ENCODE results near the gene MPHOSPH9. TPM values are rescaled to one million over a fixed set of nuclear protein-coding genes. Genes with fewer than 3 reads are reported as not detected.
"Not testable (repeated sequence)": the region's sequence is repeated elsewhere in the genome, so short reads cannot be mapped to it uniquely, and the experiment has no call there.

MPHOSPH9 gene
- total RNA-seq, 1 donor from 2014 or later: 89.9 TPM

DNA sequence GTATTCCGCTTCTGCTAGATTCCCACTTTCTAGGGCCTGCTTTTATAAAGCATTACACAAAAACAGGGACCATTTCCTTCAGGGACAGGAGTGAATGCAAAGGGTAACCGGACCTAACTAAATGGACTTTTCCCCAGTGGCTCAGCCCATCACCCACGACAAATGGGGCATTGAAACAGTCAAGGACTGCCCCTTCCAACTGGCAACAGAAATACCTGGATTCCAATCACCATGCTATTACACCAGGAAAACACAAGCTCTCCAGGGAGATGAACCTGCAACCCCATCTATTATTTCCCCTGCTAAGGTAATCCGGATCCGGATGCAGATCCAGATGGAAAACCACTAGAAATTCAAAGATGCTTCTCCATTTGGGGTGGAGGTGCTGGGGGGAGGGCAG is 1.0 kb downstream of the MPHOSPH9 start:
- no peak for DNase-seq (ENCODE audit: low spot score)
- peaks cover 21% of the 10 kb centered on the region for H3K36me3 Mint-ChIP-seq (ENCODE audit: low read depth)
- H3K4me1 Mint-ChIP-seq (ENCODE audit: low read depth): peaks cover 67% of the 10 kb centered on the region
- H3K27ac Mint-ChIP-seq: peak overlapping the region; percentile 99
- peaks cover 2% of the 10 kb centered on the region for H3K27me3 Mint-ChIP-seq (ENCODE audit: insufficient read depth)
- intact Hi-C loops (cut with micrococcal nuclease): loop anchor here (2.0 to 10.0 kb wide), 8 partner anchors 31 to 1147 kb away; partner anchors contain the start of genes DIABLO, KMT5A, KNTC1 and RSRC2
- H3K9me3 Mint-ChIP-seq: no peaks in the 10 kb centered on the region
- peak overlapping the region; percentile 100 for H3K4me3 Mint-ChIP-seq

DNA sequence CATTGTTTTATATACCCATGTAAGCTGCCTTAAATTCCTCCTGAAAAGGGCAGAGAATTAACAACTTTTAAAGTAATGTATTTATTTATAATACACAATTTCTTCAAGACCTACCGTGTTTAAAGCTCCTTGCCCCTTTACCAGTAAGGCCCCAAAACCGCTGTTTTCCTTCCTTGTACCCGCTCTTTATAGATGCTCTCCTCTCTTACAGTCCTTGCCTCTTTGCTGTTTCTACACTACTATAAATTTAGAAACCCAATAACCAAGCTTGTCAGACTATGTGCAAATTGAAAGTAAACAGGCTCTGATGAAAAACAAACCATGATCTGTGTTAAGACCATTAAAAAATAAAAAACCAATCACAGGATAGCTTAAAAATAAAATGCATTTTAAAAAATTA is 3.9 kb downstream of the MPHOSPH9 start:
- peaks cover 67% of the 10 kb centered on the region for H3K4me1 Mint-ChIP-seq (ENCODE audit: low read depth)

GRCh38 chr12:123227581-123228258 is 5.2 kb downstream of the MPHOSPH9 start:
- Mint-ChIP-seq H3K27ac (no peak overlapping the region), H3K9me3 (no peaks in the 10 kb centered on the region), H3K4me3 (peak overlapping the region; percentile 11), H3K36me3 (ENCODE audit: low read depth) (peaks cover 27% of the 10 kb centered on the region), H3K4me1 (ENCODE audit: low read depth) (peaks cover 71% of the 10 kb centered on the region), H3K27me3 (ENCODE audit: insufficient read depth) (no peaks in the 10 kb centered on the region)
- intact Hi-C loops (cut with micrococcal nuclease): no loop called here
- no peak for DNase-seq (ENCODE audit: low spot score)

More for the DNA sequence above, 3.9 kb downstream of the MPHOSPH9 start:
- intact Hi-C loops (cut with micrococcal nuclease): no loop called here
- Mint-ChIP-seq H3K27me3 (ENCODE audit: insufficient read depth) (peaks cover 2% of the 10 kb centered on the region), H3K27ac (peak overlapping the region; percentile 77), H3K36me3 (ENCODE audit: low read depth) (peaks cover 27% of the 10 kb centered on the region), H3K9me3 (no peaks in the 10 kb centered on the region), H3K4me3 (peak overlapping the region; percentile 80)
- DNase-seq (ENCODE audit: low spot score): no peak

- H3K36me3 Mint-ChIP-seq (ENCODE audit: low read depth): peaks cover 38% of the 10 kb centered on the region
- H3K27me3 Mint-ChIP-seq (ENCODE audit: insufficient read depth): no peaks in the 10 kb centered on the region
- H3K9me3 Mint-ChIP-seq: no peaks in the 10 kb centered on the region
- H3K4me1 Mint-ChIP-seq (ENCODE audit: low read depth): peaks cover 62% of the 10 kb centered on the region
- intact Hi-C loops (cut with micrococcal nuclease): no loop called here
- no peak overlapping the region for H3K27ac Mint-ChIP-seq
- H3K4me3 Mint-ChIP-seq: no peak overlapping the region
- no peak for DNase-seq (ENCODE audit: low spot score)
Measured at GRCh38 chr12:123225443-123225842, 7.5 kb downstream of the MPHOSPH9 start.

- H3K27me3 Mint-ChIP-seq (ENCODE audit: insufficient read depth): no peaks in the 10 kb centered on the region
- H3K27ac Mint-ChIP-seq: peak overlapping the region; percentile 96
- intact Hi-C loops (cut with micrococcal nuclease): loop anchor here (1.0 kb wide), 4 partner anchors 10 to 147 kb away; partner anchors contain the start of genes MPHOSPH9 and MTRFR
- peaks cover 40% of the 10 kb centered on the region for H3K4me1 Mint-ChIP-seq (ENCODE audit: low read depth)
- peak; percentile 65 for DNase-seq (ENCODE audit: low spot score)
- H3K9me3 Mint-ChIP-seq: no peaks in the 10 kb centered on the region
- H3K36me3 Mint-ChIP-seq (ENCODE audit: low read depth): peaks cover 40% of the 10 kb centered on the region
- H3K4me3 Mint-ChIP-seq: peak overlapping the region; percentile 86
Measured at GRCh38 chr12:123223241-123223668, 9.7 kb downstream of the MPHOSPH9 start.

DNA sequence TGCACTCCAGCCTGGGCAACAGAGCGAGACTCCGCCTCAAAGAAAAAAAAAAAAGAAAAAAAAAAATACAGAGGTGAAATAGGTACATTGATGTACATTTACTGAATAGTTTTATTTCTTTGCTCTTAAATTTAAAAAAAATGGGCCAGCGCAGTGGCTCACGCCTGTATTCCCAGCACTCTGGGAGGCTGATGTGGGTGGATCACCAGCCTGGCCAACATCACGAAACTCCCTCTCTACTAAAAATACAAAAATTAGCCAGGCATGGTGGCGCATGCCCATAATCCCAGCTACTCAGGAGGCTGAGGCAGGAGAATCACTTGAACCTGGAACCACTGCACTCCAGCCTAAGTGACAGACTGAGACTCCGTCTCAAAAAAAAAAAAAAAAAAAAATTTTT is 25.1 kb downstream of the MPHOSPH9 start:
- DNase-seq (ENCODE audit: low spot score); H3K27ac Mint-ChIP-seq; intact Hi-C loops (cut with micrococcal nuclease); H3K9me3 Mint-ChIP-seq; H3K4me3 Mint-ChIP-seq; H3K4me1 Mint-ChIP-seq (ENCODE audit: low read depth); H3K27me3 Mint-ChIP-seq (ENCODE audit: insufficient read depth): not testable (repeated sequence)
- H3K36me3 Mint-ChIP-seq (ENCODE audit: low read depth): peaks cover 31% of the 10 kb centered on the region

- H3K27me3 Mint-ChIP-seq (ENCODE audit: insufficient read depth); H3K27ac Mint-ChIP-seq; H3K4me1 Mint-ChIP-seq (ENCODE audit: low read depth); H3K4me3 Mint-ChIP-seq; DNase-seq (ENCODE audit: low spot score); H3K9me3 Mint-ChIP-seq; intact Hi-C loops (cut with micrococcal nuclease): not testable (repeated sequence)
- peaks cover 35% of the 10 kb centered on the region for H3K36me3 Mint-ChIP-seq (ENCODE audit: low read depth)
Measured at GRCh38 chr12:123206794-123207193, 26.1 kb downstream of the MPHOSPH9 start.

DNA sequence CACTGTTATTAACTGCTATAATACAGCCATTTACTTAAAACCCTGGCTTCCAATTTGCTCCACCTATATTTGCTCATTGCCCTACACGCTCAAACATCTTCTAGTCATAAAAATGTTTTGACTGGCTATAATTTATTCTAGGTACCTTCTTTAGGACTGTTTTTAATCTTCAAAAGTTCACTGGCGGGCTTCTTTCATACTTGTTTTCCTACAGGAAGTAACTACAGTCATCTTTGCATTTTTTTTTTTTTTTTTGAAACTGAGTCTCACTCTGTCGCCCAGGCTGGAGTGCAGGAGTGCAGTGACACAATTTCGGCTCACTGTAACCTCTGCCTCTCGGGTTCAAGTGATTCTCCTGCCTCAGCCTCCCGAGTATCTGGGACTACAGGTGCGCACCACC is 32.5 kb downstream of the MPHOSPH9 start:
- Mint-ChIP-seq H3K9me3 (no peaks in the 10 kb centered on the region), H3K4me1 (ENCODE audit: low read depth) (peaks cover 21% of the 10 kb centered on the region), H3K36me3 (ENCODE audit: low read depth) (peaks cover 41% of the 10 kb centered on the region), H3K4me3 (no peak overlapping the region), H3K27me3 (ENCODE audit: insufficient read depth) (no peaks in the 10 kb centered on the region), H3K27ac (peak overlapping the region; percentile 68)
- intact Hi-C loops (cut with micrococcal nuclease): loop anchor here (1.0 to 2.0 kb wide), 4 partner anchors 23 to 124 kb away; partner anchors contain the start of genes MPHOSPH9 and MTRFR
- no peak for DNase-seq (ENCODE audit: low spot score)

- H3K4me1 Mint-ChIP-seq (ENCODE audit: low read depth): peaks cover 21% of the 10 kb centered on the region
- intact Hi-C loops (cut with micrococcal nuclease): loop anchor here (1.0 to 2.0 kb wide), 4 partner anchors 23 to 124 kb away; partner anchors contain the start of genes MPHOSPH9 and MTRFR
- no peaks in the 10 kb centered on the region for H3K27me3 Mint-ChIP-seq (ENCODE audit: insufficient read depth)
- peak overlapping the region; percentile 68 for H3K27ac Mint-ChIP-seq
- no peaks in the 10 kb centered on the region for H3K9me3 Mint-ChIP-seq
- H3K4me3 Mint-ChIP-seq: no peak overlapping the region
- no peak for DNase-seq (ENCODE audit: low spot score)
- peaks cover 41% of the 10 kb centered on the region for H3K36me3 Mint-ChIP-seq (ENCODE audit: low read depth)
Measured at GRCh38 chr12:123199936-123200335, 33.0 kb downstream of the MPHOSPH9 start.

GRCh38 chr12:123187637-123188036 is 45.3 kb downstream of the MPHOSPH9 start:
- Mint-ChIP-seq H3K36me3 (ENCODE audit: low read depth) (peaks cover 27% of the 10 kb centered on the region), H3K4me3 (no peak overlapping the region), H3K9me3 (no peaks in the 10 kb centered on the region), H3K27ac (no peak overlapping the region), H3K4me1 (ENCODE audit: low read depth) (no peaks in the 10 kb centered on the region), H3K27me3 (ENCODE audit: insufficient read depth) (no peaks in the 10 kb centered on the region)
- intact Hi-C loops (cut with micrococcal nuclease): no loop called here
- DNase-seq (ENCODE audit: low spot score): no peak

DNA sequence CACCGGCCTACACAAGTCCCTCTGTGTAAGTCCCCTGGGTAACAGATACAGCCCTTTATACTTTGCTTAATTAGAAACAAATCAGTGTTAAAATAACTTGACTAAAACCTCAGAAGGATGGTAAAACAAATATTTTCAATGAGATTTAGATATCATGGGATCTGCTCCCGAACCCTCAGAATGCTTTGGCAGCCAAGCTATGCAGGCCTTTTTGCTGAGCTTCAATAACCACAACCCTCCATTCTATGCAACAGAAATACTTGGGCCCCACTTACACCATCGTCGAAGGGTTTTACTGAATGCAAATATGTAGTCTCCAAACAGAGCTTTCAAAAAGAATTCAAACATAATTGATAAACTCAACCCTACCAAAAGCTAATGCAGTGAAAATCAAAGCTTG is 52.8 kb downstream of the MPHOSPH9 start:
- DNase-seq (ENCODE audit: low spot score): no peak
- Mint-ChIP-seq H3K4me3 (no peak overlapping the region), H3K27ac (no peak overlapping the region), H3K27me3 (ENCODE audit: insufficient read depth) (no peaks in the 10 kb centered on the region), H3K36me3 (ENCODE audit: low read depth) (peaks cover 31% of the 10 kb centered on the region), H3K9me3 (no peaks in the 10 kb centered on the region), H3K4me1 (ENCODE audit: low read depth) (no peaks in the 10 kb centered on the region)
- intact Hi-C loops (cut with micrococcal nuclease): no loop called here

GRCh38 chr12:123171967-123172366 is 61.0 kb downstream of the MPHOSPH9 start:
- Mint-ChIP-seq H3K4me3 (no peak overlapping the region), H3K9me3 (no peaks in the 10 kb centered on the region), H3K36me3 (ENCODE audit: low read depth) (peaks cover 26% of the 10 kb centered on the region), H3K27me3 (ENCODE audit: insufficient read depth) (no peaks in the 10 kb centered on the region), H3K27ac (no peak overlapping the region), H3K4me1 (ENCODE audit: low read depth) (peaks cover 13% of the 10 kb centered on the region)
- intact Hi-C loops (cut with micrococcal nuclease): no loop called here
- DNase-seq (ENCODE audit: low spot score): no peak

DNA sequence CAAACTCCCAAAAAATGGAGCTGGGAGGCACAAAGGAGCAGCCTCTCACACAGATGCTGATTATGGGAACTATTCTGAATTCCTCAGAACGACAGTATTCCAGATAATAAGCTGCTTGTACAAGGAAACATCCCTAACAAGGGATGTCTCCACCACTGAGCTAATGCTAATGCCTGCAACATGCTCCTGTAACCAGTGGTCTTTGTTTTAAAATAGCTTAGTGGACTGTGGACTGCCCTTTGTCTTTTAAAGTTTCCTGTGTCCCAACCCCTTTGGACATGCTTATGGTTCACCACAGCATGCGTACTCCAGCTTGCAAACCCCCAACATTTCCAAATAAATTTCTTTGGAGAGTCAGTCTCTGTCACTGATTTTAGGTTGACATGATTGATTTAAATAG is 65.6 kb downstream of the MPHOSPH9 start:
- intact Hi-C loops (cut with micrococcal nuclease): loop anchor here (5.0 kb wide), 1 partner anchor 45 kb away; no protein-coding TSS in a partner anchor
- Mint-ChIP-seq H3K9me3 (no peaks in the 10 kb centered on the region), H3K27me3 (ENCODE audit: insufficient read depth) (no peaks in the 10 kb centered on the region), H3K4me3 (no peak overlapping the region), H3K27ac (no peak overlapping the region), H3K4me1 (ENCODE audit: low read depth) (peaks cover 13% of the 10 kb centered on the region), H3K36me3 (ENCODE audit: low read depth) (peaks cover 36% of the 10 kb centered on the region)
- no peak for DNase-seq (ENCODE audit: low spot score)
